Naive thymus-derived CD8-positive, alpha-beta T cell (primary cell): ENCODE measurements around the gene BMPR1A. TPM values are rescaled to one million over a fixed set of nuclear protein-coding genes. Genes with fewer than 3 reads are reported as not detected.
"Not testable (repeated sequence)": the region's sequence is repeated elsewhere in the genome, so short reads cannot be mapped to it uniquely, and the experiment has no call there.

Experiments
- ATAC-seq, 2 donors: fragments of 150-1000 bp; cut with Tn5 transposase in 1 of 2; sonication (Bioruptor Pico), chemical (Tn5 transposase) in 1 of 2; 1 replicate in 1 of 2; 2 replicates in 1 of 2; pipeline ENCODE4 v1.10.0; 2021; ENCODE audit warnings: mild to moderate bottlenecking in 2 of 2, moderate library complexity in 2 of 2
- POLR2A ChIA-PET: fragments of 350-600 bp; sonication (Branson Sonifier 250); formaldehyde crosslinking; loops from one replicate; lab custom pipeline; 2021; ENCODE audit warnings: antibody characterized with exemption; lab: Charles Lee
- DNase-seq, 10 donors: peaks; one replicate each; pipeline versions ENCODE4 v3.0.0 to v3.0.0-alpha.2; 2020 to 2022
- H3K27ac Mint-ChIP-seq, 10 donors: one replicate each; pipeline ENCODE4 v1.8.0; 2020 to 2022; ENCODE audit warnings: mild to moderate bottlenecking in 10 of 10, mixed read lengths in 10 of 10, moderate library complexity in 4 of 10, inconsistent platforms in 1 of 10
- H3K27me3 Mint-ChIP-seq, 5 donors: one replicate each; pipeline ENCODE4 v1.8.0; 2021 to 2022; ENCODE audit warnings: mixed read lengths in 5 of 5
- H3K36me3 Mint-ChIP-seq, 3 donors: one replicate each; pipeline ENCODE4 v1.8.0; 2020 to 2022; ENCODE audit warnings: mixed read lengths in 3 of 3, mild to moderate bottlenecking in 2 of 3, inconsistent platforms in 1 of 3
- H3K4me1 Mint-ChIP-seq, 4 donors: one replicate each; pipeline ENCODE4 v1.8.0; 2021 to 2022; ENCODE audit warnings: mixed read lengths in 4 of 4
- H3K4me3 Mint-ChIP-seq, 10 donors: one replicate each; pipeline ENCODE4 v1.8.0; 2020 to 2022; ENCODE audit warnings: mild to moderate bottlenecking in 10 of 10, mixed read lengths in 10 of 10, moderate library complexity in 6 of 10, inconsistent platforms in 1 of 10
- H3K9me3 Mint-ChIP-seq, 9 donors: one replicate each; pipeline ENCODE4 v1.8.0; 2020 to 2022; ENCODE audit warnings: mixed read lengths in 9 of 9, mild to moderate bottlenecking in 3 of 9, inconsistent platforms in 1 of 9, moderate library complexity in 1 of 9
- polyA plus RNA-seq, 3 donors: library from polyadenylated mRNA; unstranded; fragments of 300-500 nt; fragmentation: Illumina TruSeq; gene quantifications; one replicate each; pipeline ENCODE4 v1.2.3, GENCODE V29; 2021
- total RNA-seq, 8 experiments: library from RNA in 2 of 8; stranded (reverse) in 2 of 8; gene quantifications; one replicate each; pipeline ENCODE4 v1.2.3 and lab custom pipeline; 2021 to 2026

Gene BMPR1A
- total and polyA plus RNA-seq, 5 experiments from 2014 or later, result 1.1 to 11.0 (median 5.2) TPM

DNA sequence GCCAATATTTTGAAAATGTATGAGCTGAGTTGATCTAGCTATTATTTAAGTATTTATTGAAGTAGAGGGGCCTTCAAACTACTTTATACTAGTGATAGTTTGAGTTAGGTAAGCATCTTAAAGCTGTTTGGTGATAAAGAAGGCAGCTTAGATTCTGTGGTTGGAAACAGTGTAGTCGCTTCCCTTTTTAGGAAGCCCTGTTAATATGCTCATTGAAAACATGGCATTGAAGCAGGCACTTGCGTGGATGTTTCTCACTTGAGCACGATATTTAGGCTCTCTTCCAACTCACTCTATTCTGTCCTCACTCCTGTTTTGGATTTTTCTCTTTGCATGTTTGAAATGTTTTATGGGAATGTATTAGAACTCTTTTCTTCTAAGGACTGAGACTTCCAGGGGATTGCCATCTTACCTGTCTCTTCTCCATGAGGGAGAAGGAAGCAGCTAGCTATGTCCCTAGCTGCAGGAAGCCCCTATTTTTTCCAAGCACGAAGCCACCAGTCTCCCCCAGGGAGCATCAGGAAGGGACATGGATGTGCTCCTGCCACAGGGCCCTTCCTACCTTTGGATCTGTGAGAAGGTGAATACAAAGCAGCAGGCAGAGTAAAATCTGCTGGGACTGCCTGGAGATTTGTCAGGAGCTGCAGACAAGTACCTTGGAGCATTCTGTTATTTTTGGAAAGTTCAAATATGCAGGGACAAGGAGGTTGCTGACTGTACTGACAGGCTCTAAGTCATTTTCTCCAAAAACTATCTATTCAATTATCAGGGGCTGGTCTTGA lies 22.0 kb upstream of the BMPR1A start:
- DNase-seq, result no peak
- Mint-ChIP-seq H3K9me3 (no peaks in the 10 kb centered on the region), H3K4me1 (no peaks in the 10 kb centered on the region), H3K36me3 (no peaks in the 10 kb centered on the region), H3K4me3 (no peak overlapping the region), H3K27me3 (peaks cover 0 to 15% (median under 1%) of the 10 kb centered on the region in 5 donors), H3K27ac (peak overlapping the region in 1 of 10 donors; percentile 36)
- POLR2A ChIA-PET, result no interaction called here
- no peak for ATAC-seq

DNA sequence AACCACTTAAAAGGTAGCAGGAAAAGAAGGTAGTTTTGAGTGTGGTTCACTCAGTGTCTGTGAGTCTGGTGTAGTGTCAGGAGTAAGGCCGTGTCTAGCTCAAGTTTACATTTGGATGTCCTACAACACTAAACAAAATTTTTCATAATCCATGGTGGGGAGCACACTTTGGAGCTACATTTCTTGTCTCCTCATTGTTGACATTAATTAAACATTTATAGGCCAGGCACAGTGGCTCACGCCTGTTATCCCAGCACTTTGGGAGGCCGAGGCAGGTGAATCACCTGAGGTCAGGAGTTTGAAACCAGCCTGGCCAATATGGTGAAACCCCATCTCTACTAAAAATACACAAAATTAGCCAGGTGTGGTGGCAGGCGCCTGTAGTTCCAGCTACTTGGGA lies 21.1 kb upstream of the BMPR1A start:
- not testable (repeated sequence) for H3K36me3 Mint-ChIP-seq, H3K4me3 Mint-ChIP-seq, H3K27me3 Mint-ChIP-seq, H3K27ac Mint-ChIP-seq, DNase-seq, ATAC-seq, H3K9me3 Mint-ChIP-seq, H3K4me1 Mint-ChIP-seq
- POLR2A ChIA-PET, result interaction anchor here (0.7 kb wide), 1 partner anchor 25 kb away, joined by 5 read pairs; no protein-coding TSS in a partner anchor

DNA sequence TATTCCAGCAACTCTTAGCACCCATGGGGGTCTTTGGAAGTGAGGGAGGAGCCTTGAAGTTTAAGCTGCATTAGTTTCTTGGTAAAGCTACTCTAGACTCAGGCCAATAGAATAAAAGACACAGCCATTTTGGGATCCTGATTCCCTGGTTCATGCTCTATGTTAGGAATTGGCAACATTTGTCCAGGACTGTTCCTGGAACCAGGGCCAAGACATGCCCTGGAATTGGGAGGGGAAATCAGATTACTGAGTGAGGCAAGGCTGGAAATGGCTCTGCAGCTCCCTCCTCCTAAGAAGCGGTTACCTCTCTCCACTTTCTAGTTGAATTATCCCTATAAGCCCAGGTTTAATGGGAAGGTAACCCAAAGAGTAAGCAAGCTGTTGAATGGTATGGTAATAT lies 14.2 kb upstream of the BMPR1A start:
- H3K27me3 Mint-ChIP-seq, result peaks cover 2 to 14% (median 9%) of the 10 kb centered on the region in 5 donors
- H3K36me3 Mint-ChIP-seq, result no peaks in the 10 kb centered on the region
- POLR2A ChIA-PET, result no interaction called here
- peaks cover 0 to 2% (median 0%) of the 10 kb centered on the region in 4 donors for H3K4me1 Mint-ChIP-seq
- no peak for DNase-seq
- no peaks in the 10 kb centered on the region for H3K9me3 Mint-ChIP-seq
- no peak overlapping the region for H3K27ac Mint-ChIP-seq
- H3K4me3 Mint-ChIP-seq, result no peak overlapping the region
- ATAC-seq, result no peak

DNA sequence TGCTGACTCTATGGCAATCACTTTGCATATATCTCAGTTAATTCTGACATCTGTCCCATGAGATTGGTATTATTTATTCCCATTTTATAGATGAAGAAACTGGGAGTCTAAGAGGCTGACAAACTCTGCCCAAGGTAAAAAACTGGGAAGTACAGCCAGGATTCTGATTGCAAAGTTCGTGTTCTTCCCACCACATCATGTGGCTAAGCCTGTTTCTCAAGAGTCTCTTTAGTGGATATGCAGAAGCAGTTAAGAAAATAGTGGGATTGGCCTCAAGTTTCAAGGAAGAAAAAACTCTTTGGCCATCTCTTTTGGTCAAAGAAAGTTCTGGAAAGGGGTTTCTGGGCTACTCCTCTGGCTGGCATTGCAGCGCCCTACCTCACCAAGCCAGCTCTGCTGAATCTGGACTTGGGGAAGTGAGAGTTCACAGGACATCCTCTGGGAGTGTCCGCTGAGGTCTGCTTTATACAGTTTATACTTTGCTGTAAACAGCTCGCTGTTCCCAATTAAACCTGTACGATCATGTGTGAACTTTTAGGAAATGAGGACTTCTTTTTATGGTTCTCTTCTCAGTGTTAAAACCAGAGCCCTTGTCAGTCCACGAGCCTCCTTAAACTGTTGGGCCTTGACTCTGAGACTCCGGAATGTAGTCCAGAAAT lies 12.2 kb upstream of the BMPR1A start:
- ATAC-seq, result no peak
- H3K4me3 Mint-ChIP-seq, result no peak overlapping the region
- DNase-seq, result no peak
- H3K27ac Mint-ChIP-seq, result no peak overlapping the region
- no peaks in the 10 kb centered on the region for H3K9me3 Mint-ChIP-seq
- H3K36me3 Mint-ChIP-seq, result no peaks in the 10 kb centered on the region
- POLR2A ChIA-PET, result no interaction called here
- peaks cover 0 to 14% (median 9%) of the 10 kb centered on the region in 5 donors for H3K27me3 Mint-ChIP-seq
- H3K4me1 Mint-ChIP-seq, result peaks cover 0 to 5% (median 2%) of the 10 kb centered on the region in 4 donors

DNA sequence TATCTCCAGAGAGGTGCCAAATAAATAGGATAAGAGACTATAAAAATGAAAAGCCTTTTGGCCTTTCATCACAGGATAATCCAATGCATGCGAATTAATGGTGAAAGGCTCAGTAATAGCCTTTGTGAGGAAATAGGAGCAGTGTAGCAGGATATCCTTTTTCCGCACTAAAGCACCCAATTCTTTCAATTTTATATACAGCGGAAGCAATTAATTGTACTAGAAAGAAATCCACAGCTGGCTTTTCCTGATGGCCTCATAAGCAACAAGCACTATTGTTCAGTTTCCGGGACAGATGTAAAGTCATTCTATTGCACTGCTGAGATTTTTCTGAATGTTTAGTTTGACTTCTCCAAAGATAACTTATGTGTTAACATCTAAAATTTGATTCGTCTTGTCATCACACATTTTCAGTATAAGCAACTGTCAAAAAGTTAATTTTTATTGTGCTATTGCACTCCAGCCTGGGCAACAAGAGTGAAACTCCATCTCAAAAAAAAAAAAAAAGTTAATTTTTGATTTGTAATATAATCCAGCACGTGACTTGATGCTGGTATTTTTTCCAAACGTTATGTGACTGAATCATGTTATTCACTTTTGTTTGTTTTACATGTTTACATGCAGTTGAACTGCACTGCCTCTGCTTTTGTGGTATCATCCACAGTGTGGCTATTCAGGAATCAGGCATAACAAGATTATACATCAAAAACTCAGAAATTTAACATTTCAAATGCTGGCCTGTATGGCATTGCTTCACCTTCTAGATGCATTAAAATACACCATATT lies 8.4 kb upstream of the BMPR1A start:
- POLR2A ChIA-PET, result no interaction called here
- H3K4me1 Mint-ChIP-seq, result peaks cover 0 to 8% (median 1%) of the 10 kb centered on the region in 4 donors

DNA sequence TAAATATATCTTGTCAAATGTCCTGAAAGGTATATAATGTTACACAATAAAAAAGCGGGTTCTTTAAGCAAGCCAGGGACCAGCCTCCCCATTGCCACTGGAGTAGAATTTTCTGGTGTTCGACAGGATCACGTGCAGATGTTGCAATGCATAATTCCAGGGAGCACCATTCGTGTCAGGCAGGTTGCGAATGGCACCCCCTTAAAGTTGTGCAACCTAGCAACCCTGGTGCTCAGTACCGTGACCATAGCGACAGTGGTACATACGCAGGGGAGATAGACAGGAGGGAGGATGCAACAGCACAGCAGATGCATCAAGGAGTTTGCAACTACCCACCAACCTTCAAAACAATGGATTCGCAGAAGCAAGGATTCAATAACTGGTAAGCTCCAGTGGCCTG lies 6.6 kb upstream of the BMPR1A start:
- no peak for ATAC-seq
- Mint-ChIP-seq H3K27me3 (peaks cover 0 to 12% (median 4%) of the 10 kb centered on the region in 5 donors), H3K4me1 (peaks cover 0 to 12% (median 2%) of the 10 kb centered on the region in 4 donors), H3K4me3 (no peak overlapping the region), H3K36me3 (no peaks in the 10 kb centered on the region), H3K27ac (no peak overlapping the region), H3K9me3 (no peaks in the 10 kb centered on the region)
- POLR2A ChIA-PET, result no interaction called here
- no peak for DNase-seq

More for the DNA sequence above, 8.4 kb upstream of the BMPR1A start:
- ATAC-seq (no peak), DNase-seq (no peak)
- Mint-ChIP-seq H3K4me3 (no peak overlapping the region), H3K27me3 (peaks cover 0 to 12% (median 7%) of the 10 kb centered on the region in 5 donors), H3K9me3 (no peaks in the 10 kb centered on the region), H3K27ac (no peak overlapping the region), H3K36me3 (no peaks in the 10 kb centered on the region)

DNA sequence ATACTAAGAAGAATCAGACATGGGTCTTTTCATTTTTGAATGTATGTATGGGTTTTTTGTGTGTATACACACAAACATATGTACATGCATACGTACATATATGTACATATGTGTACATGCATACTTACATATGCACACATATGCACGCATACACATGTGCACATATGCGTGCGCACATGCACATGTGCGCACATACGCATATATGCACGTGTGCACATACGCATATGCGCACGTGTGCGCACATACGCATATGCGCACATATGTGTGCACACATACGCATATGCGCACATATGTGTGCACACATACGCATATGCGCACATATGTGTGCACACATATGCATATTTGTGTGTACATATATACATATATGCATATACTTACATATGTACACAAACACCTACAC lies 4.9 kb upstream of the BMPR1A start:
- ATAC-seq, result no peak
- no peak for DNase-seq
- peaks cover 0 to 7% (median 2%) of the 10 kb centered on the region in 5 donors for H3K27me3 Mint-ChIP-seq
- POLR2A ChIA-PET, result interaction anchor here (0.6 kb wide), 1 partner anchor 63 kb away, joined by 3 read pairs; no protein-coding TSS in a partner anchor
- H3K4me1 Mint-ChIP-seq, result peaks cover 2 to 20% (median 7%) of the 10 kb centered on the region in 4 donors
- no peaks in the 10 kb centered on the region for H3K36me3 Mint-ChIP-seq
- no peak overlapping the region for H3K4me3 Mint-ChIP-seq
- H3K27ac Mint-ChIP-seq, result no peak overlapping the region
- no peaks in the 10 kb centered on the region for H3K9me3 Mint-ChIP-seq

DNA sequence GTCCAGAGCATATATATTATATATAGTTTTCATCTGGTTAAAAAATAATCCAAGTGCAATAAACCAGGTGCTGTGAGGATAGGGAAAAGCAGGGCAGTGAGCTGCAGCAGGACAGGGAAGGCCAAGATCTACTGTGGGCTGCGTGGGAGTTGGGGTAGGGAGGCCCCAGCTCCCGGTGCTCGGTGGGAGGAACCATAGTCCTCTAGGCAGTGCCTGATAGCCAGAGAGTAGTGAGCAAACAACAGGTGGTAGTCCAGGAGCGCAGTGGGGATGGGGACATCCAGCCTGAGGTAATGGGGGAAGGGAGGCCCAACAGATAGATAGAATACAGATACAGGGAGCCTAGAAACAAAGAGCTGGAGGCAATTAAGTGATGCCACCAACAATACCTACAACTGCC lies 4.1 kb upstream of the BMPR1A start:
- DNase-seq (no peak), ATAC-seq (no peak)
- Mint-ChIP-seq H3K4me3 (no peak overlapping the region), H3K27me3 (peaks cover 0 to 7% (median under 1%) of the 10 kb centered on the region in 5 donors), H3K9me3 (no peaks in the 10 kb centered on the region), H3K27ac (peak overlapping the region in 1 of 10 donors; percentile 12), H3K4me1 (peaks cover 2 to 21% (median 8%) of the 10 kb centered on the region in 4 donors), H3K36me3 (no peaks in the 10 kb centered on the region)
- POLR2A ChIA-PET, result no interaction called here

DNA sequence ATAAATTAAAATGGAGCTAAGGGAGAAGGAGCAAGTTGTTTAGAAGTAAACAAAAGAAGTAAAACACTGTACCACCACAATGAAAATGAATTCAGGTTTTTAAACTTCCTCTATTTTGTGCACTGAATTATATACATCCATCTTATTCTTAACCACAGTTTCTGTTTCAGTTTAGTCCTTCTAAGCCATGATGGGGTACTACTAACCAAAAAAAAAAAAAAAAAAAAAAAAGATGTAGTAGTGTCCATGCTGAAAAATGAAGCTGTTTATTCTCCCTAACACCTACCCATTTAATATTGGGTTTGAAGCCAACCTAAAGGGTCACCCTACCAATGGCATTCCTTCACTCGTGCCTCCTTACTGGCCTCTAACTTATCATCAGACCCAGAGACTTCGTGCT lies 3.4 kb upstream of the BMPR1A start:
- Mint-ChIP-seq H3K27me3 (peaks cover 3 to 11% (median 7%) of the 10 kb centered on the region in 5 donors), H3K4me3 (no peak overlapping the region), H3K9me3 (no peaks in the 10 kb centered on the region), H3K36me3 (no peaks in the 10 kb centered on the region), H3K27ac (no peak overlapping the region), H3K4me1 (peaks cover 4 to 24% (median 13%) of the 10 kb centered on the region in 4 donors)
- no peak for DNase-seq
- no peak for ATAC-seq
- POLR2A ChIA-PET, result interaction anchor here (0.7 kb wide), 1 partner anchor 12 kb away, joined by 7 read pairs; no protein-coding TSS in a partner anchor

DNA sequence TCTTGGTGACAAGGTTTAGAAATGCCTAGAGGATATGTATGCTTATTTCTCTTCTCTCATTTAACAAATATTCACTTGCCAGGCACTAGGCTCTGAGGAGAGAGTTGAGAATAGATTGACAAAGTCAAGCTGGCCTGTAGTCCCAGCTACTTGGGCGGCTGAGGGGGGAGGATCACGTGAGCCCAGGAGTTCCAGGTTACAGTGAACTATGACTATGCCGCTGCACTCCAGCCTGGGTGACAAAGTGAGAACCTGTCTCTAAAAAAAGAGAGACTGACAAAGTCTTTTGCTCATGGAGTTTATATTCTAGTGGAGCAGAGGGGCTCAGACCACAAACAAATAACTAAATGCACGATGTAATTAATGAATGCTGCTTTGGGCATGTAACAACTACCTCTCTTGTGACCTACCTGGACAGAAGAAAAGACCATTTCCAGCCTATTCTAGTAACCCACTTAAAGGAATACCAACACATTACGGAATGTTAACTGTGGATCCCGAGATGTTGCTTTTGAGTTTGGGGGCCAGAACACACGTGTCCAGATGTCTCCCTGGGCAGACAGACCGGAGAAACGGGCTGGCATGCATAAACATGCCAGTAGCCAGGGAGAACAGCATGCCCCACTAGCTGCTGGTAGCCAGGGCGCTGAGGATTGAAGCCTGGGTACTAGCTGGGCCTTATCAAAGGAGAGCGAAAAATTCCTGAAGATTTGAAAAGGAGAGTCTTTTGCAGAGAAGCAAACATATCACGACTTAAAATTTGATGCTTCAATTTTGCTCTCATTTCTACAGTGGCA lies 2.6 kb upstream of the BMPR1A start:
- Mint-ChIP-seq H3K9me3 (no peaks in the 10 kb centered on the region), H3K4me1 (peaks cover 8 to 32% (median 18%) of the 10 kb centered on the region in 4 donors), H3K36me3 (no peaks in the 10 kb centered on the region), H3K4me3 (peak overlapping the region in 5 of 10 donors; percentile 1 to 84 (median 21)), H3K27ac (no peak overlapping the region), H3K27me3 (peaks cover 8 to 19% (median 13%) of the 10 kb centered on the region in 5 donors)
- POLR2A ChIA-PET, result interaction anchor here (0.7 kb wide), 1 partner anchor 12 kb away, joined by 7 read pairs; no protein-coding TSS in a partner anchor
- ATAC-seq, result no peak
- DNase-seq, result no peak

DNA sequence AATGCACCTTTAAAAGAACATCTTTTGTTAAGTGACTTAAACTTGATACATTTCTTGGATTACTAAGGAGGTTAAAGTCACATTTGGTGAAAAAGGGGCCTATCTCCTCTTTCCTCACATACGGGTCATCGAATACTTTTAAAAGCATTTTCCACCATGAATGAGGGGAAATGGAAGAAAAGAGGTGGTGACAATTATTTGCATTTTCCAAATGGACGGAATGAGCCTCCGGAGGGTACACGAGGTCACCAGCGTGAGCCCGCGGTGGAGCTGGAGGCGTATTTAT lies 1.0 kb upstream of the BMPR1A start:
- DNase-seq (peak in 1 of 10 donors; percentile 5), ATAC-seq (no peak)
- Mint-ChIP-seq H3K27ac (peak overlapping the region in 6 of 10 donors; percentile 10 to 82 (median 60)), H3K4me1 (peaks cover 10 to 38% (median 25%) of the 10 kb centered on the region in 4 donors), H3K36me3 (no peaks in the 10 kb centered on the region), H3K27me3 (peaks cover 12 to 30% (median 23%) of the 10 kb centered on the region in 5 donors), H3K9me3 (peaks cover 0 to 2% (median 0%) of the 10 kb centered on the region in 9 donors), H3K4me3 (peak overlapping the region; percentile 78 to 89 (median 88))
- POLR2A ChIA-PET, result interaction anchor here (1.5 kb wide), 1 partner anchor 43 kb away, joined by 4 read pairs; no protein-coding TSS in a partner anchor
